IMR-90 (cell line): ENCODE measurements around the gene GGACT.

Experiments used
- BHLHE40 ChIP-seq: fragments of 150-350 bp; IDR thresholded peaks from 2 replicates; pipeline ENCODE4 v1.6.1; 2016; ENCODE audit warnings: mild to moderate bottlenecking, low read depth, low read length
- FOS ChIP-seq: fragments of 150-350 bp; IDR thresholded peaks from 2 replicates; pipeline ENCODE4 v1.6.1; 2016; ENCODE audit warnings: low read depth, low read length
- MAFK ChIP-seq: IDR thresholded peaks from 2 replicates; pipeline ENCODE4 v1.6.1; 2012; ENCODE audit warnings: low read depth, low read length, improper control_type of control experiment
- MAZ ChIP-seq: IDR thresholded peaks from 2 replicates; pipeline ENCODE4 v1.6.1; 2012; ENCODE audit warnings: low read depth, mild to moderate bottlenecking, low read length, improper control_type of control experiment, moderate library complexity, borderline replicate concordance
- NFE2L2 ChIP-seq: fragments of 150-350 bp; IDR thresholded peaks from 2 replicates; pipeline ENCODE4 v1.6.1; 2016; ENCODE audit warnings: low read depth, mild to moderate bottlenecking, low read length
- POLR2A ChIP-seq: IDR thresholded peaks from 2 replicates; pipeline ENCODE4 v1.6.1; 2012; ENCODE audit warnings: mild to moderate bottlenecking, low read depth, low read length
- RAD21 ChIP-seq: IDR thresholded peaks from 2 replicates; pipeline ENCODE4 v1.6.1; 2012; ENCODE audit warnings: low read length, improper control_type of control experiment
- RCOR1 ChIP-seq: IDR thresholded peaks from 2 replicates; pipeline ENCODE4 v1.6.1; 2012; ENCODE audit warnings: mild to moderate bottlenecking, low read length, improper control_type of control experiment; ENCODE audit not compliant: insufficient replicate concordance
- RFX5 ChIP-seq: IDR thresholded peaks from 2 replicates; pipeline ENCODE4 v1.8.0; 2012; ENCODE audit warnings: low read depth, mild to moderate bottlenecking, low read length, moderate library complexity
- SMC3 ChIP-seq: fragments of 150-350 bp; IDR thresholded peaks from 2 replicates; pipeline ENCODE4 v1.6.1; 2016; ENCODE audit warnings: low read depth, mild to moderate bottlenecking, antibody characterized with exemption, low read length, moderate library complexity
- TF ChIP-seq, protein P1 (sequence below): conservative IDR thresholded peaks from 2 replicates; pipeline ENCODE4 v1.5.1; 2012; ENCODE audit warnings: mild to moderate bottlenecking, low read depth, low read length, improper control_type of control experiment
- TF ChIP-seq, protein P2 (sequence below): fragments of 150-350 bp; IDR thresholded peaks from 2 replicates; pipeline ENCODE4 v1.6.1; 2017; ENCODE audit warnings: mild to moderate bottlenecking, antibody characterized with exemption, low read length, low read depth

DNA sequence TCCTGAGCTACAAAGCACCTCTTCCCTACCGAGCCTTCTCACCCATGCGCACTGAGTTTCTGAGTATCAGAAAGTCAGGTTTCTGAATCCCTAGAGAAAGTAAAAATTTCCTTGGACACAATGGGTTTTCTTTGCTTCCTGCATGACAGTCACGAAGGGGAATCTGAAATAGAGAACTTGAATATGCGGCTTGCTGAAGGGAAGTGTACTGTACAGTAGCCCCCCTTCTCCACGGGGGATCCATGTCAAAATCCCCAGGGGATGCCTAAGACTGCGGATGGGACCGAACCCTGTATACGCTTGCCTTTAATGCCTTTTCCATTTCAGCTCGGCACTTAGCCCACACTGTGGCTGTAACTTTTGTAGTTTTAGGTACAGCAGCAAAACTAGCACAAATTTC lies 107.9 kb downstream of the GGACT start:
- TF ChIP-seq RCOR1 (no peak), NFE2L2 (no peak), POLR2A (no peak), RAD21 (no peak), RFX5 (no peak), SMC3 (no peak), BHLHE40 (no peak), MAFK (no peak), MAZ (no peak), FOS (no peak)
- TF ChIP-seq, protein P1, sequence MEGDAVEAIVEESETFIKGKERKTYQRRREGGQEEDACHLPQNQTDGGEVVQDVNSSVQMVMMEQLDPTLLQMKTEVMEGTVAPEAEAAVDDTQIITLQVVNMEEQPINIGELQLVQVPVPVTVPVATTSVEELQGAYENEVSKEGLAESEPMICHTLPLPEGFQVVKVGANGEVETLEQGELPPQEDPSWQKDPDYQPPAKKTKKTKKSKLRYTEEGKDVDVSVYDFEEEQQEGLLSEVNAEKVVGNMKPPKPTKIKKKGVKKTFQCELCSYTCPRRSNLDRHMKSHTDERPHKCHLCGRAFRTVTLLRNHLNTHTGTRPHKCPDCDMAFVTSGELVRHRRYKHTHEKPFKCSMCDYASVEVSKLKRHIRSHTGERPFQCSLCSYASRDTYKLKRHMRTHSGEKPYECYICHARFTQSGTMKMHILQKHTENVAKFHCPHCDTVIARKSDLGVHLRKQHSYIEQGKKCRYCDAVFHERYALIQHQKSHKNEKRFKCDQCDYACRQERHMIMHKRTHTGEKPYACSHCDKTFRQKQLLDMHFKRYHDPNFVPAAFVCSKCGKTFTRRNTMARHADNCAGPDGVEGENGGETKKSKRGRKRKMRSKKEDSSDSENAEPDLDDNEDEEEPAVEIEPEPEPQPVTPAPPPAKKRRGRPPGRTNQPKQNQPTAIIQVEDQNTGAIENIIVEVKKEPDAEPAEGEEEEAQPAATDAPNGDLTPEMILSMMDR: no peak
- TF ChIP-seq, protein P2, sequence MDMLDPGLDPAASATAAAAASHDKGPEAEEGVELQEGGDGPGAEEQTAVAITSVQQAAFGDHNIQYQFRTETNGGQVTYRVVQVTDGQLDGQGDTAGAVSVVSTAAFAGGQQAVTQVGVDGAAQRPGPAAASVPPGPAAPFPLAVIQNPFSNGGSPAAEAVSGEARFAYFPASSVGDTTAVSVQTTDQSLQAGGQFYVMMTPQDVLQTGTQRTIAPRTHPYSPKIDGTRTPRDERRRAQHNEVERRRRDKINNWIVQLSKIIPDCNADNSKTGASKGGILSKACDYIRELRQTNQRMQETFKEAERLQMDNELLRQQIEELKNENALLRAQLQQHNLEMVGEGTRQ: no peak
